Kidney (tissue), 14 donors: ENCODE data around the gene SLC35G6. TPM values are rescaled to one million over a fixed set of nuclear protein-coding genes. Genes with fewer than 3 reads are reported as not detected.

ENCODE experiments used
- DNase-seq, 5 donors: peaks; one replicate each; pipeline ENCODE4 v3.0.0-alpha.2; 2013 to 2020
- FAIRE-seq: peaks from 2 replicates; lab custom pipeline; 2012; peaks lifted over from hg19 to GRCh38; lab: Jason Lieb, UNC
- H3K27ac ChIP-seq, 2 donors: one replicate each; pipeline ENCODE4 v1.7.0; 2013; ENCODE audit warnings: low read depth in 2 of 2, low read length in 2 of 2, inconsistent platforms in 1 of 2
- H3K27me3 ChIP-seq: one replicate; pipeline ENCODE4 v1.7.1; 2013; ENCODE audit warnings: low read length, inconsistent platforms; ENCODE audit not compliant: control insufficient read depth, insufficient read depth
- H3K36me3 ChIP-seq, 3 donors: one replicate each; pipeline versions ENCODE4 v1.7.0 to v1.7.1; 2013; ENCODE audit warnings: low read length in 3 of 3, control low read depth in 1 of 3, inconsistent platforms in 1 of 3; ENCODE audit not compliant: insufficient read depth in 3 of 3, control insufficient read depth in 2 of 3
- H3K4me1 ChIP-seq, 3 donors: one replicate each; pipeline versions ENCODE4 v1.7.0 to v1.7.1; 2013; ENCODE audit warnings: low read length in 3 of 3, inconsistent platforms in 1 of 3, low read depth in 1 of 3; ENCODE audit not compliant: control insufficient read depth in 2 of 3, insufficient read depth in 2 of 3
- H3K4me3 ChIP-seq, 3 donors: one replicate each; pipeline versions ENCODE4 v1.7.0 to v1.8.1; 2013; ENCODE audit warnings: low read length in 3 of 3, control low read depth in 1 of 3, inconsistent platforms in 1 of 3
- H3K9ac ChIP-seq, 3 donors: one replicate each; pipeline versions ENCODE4 v1.7.0 to v1.7.1; 2013; ENCODE audit warnings: low read length in 3 of 3, control low read depth in 1 of 3, inconsistent platforms in 1 of 3
- H3K9me3 ChIP-seq, 3 donors: one replicate each; pipeline versions ENCODE4 v1.7.0 to v1.7.1; 2013; ENCODE audit warnings: low read length in 3 of 3, control low read depth in 1 of 3, inconsistent platforms in 1 of 3; ENCODE audit not compliant: control insufficient read depth in 2 of 3, insufficient read depth in 1 of 3
- intact Hi-C: fragments of 100-400 bp; cut with DNase I; formaldehyde crosslinking; loops from one replicate; pipeline ENCODE4 v1.11.1; 2022
- polyA plus RNA-seq: library from polyadenylated mRNA; stranded (reverse); fragments of 350-450 nt; fragmentation: Illumina TruSeq; extraction: RNeasy Lipid Tissue Mini Kit (QIAGEN cat#74804); gene quantifications from one replicate; pipeline ENCODE4 v1.2.3, GENCODE V29; 2014; ENCODE audit warnings: low read depth, low replicate concordance; ENCODE audit not compliant: insufficient read depth
- total RNA-seq: library from RNA; stranded (reverse); fragmentation: NEBNext Ultra II Directional; extraction: Animal tissue kit (Norgen Biotek cat#: 25700); gene quantifications from one replicate; pipeline ENCODE4 v1.2.1, GENCODE V29; 2021
- TF ChIP-seq, protein P1 (sequence below): IDR thresholded peaks from 3 replicates; pipeline ENCODE4 v1.5.1; 2012; ENCODE audit warnings: mild to moderate bottlenecking, moderate library complexity, borderline replicate concordance; ENCODE audit not compliant: insufficient read depth; ENCODE audit errors: extremely low read depth
- donor health status: control.
- donor health status: control.
- donor health status: control.
- donor health status: control.
- donor health status: control.
- donor health status: DM: yes; HTN: yes; CAD: no.
- donor health status: Normal renal cell carcinoma (clear cell type).

SLC35G6 gene
- total and polyA plus RNA-seq, 2 donors from 2014 or later = not detected

DNA sequence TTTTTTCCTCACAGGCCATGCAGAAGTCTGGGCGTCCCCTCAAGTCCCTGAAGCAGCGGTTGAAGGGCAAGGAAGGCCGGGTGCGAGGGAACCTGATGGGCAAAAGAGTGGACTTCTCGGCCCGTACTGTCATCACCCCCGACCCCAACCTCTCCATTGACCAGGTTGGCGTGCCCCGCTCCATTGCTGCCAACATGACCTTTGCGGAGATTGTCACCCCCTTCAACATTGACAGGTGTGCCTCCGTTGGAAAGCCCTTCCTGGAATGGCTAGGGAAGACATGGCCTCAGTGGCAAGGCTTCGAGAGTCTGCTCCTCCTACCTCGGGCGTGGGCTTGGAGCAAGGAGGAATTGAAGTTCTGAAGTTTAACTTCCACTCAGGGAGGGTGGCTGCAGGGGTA lies 16.4 kb downstream of the SLC35G6 start:
- TF ChIP-seq, protein P1, sequence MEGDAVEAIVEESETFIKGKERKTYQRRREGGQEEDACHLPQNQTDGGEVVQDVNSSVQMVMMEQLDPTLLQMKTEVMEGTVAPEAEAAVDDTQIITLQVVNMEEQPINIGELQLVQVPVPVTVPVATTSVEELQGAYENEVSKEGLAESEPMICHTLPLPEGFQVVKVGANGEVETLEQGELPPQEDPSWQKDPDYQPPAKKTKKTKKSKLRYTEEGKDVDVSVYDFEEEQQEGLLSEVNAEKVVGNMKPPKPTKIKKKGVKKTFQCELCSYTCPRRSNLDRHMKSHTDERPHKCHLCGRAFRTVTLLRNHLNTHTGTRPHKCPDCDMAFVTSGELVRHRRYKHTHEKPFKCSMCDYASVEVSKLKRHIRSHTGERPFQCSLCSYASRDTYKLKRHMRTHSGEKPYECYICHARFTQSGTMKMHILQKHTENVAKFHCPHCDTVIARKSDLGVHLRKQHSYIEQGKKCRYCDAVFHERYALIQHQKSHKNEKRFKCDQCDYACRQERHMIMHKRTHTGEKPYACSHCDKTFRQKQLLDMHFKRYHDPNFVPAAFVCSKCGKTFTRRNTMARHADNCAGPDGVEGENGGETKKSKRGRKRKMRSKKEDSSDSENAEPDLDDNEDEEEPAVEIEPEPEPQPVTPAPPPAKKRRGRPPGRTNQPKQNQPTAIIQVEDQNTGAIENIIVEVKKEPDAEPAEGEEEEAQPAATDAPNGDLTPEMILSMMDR = no peak
- FAIRE-seq (no peak), DNase-seq (no peak)
- intact Hi-C loops = no loop called here
- Histone ChIP-seq H3K9me3 (no peaks in the 10 kb centered on the region), H3K9ac (no peak overlapping the region), H3K4me3 (no peak overlapping the region), H3K27ac (no peak overlapping the region), H3K4me1 (peaks cover 0 to 14% (median 0%) of the 10 kb centered on the region in 3 donors), H3K36me3 (peaks cover 22 to 66% (median 54%) of the 10 kb centered on the region in 3 donors), H3K27me3 (no peaks in the 10 kb centered on the region)

DNA sequence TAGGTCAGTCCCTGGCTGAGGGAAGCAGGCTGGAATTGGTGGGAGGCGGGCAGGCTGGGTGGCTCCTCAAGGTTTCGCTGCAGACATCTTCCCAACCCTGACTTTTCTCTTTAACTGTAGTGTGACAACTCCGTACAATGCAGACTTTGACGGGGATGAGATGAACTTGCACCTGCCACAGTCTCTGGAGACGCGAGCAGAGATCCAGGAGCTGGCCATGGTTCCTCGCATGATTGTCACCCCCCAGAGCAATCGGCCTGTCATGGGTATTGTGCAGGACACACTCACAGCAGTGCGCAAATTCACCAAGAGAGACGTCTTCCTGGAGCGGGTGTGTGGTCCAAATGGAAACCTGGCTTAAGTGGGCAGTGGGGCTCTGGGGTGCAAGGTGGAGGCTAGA lies 17.9 kb downstream of the SLC35G6 start:
- no peak for FAIRE-seq
- no peak overlapping the region for H3K27ac ChIP-seq
- H3K9ac ChIP-seq = no peak overlapping the region
- TF ChIP-seq, protein P1 = no peak
- H3K36me3 ChIP-seq = peaks cover 31 to 81% (median 66%) of the 10 kb centered on the region in 3 donors
- no peak for DNase-seq
- H3K4me3 ChIP-seq = no peak overlapping the region
- H3K4me1 ChIP-seq = peaks cover 0 to 5% (median 0%) of the 10 kb centered on the region in 3 donors
- H3K27me3 ChIP-seq = no peaks in the 10 kb centered on the region
- H3K9me3 ChIP-seq = no peaks in the 10 kb centered on the region
- intact Hi-C loops = no loop called here

DNA sequence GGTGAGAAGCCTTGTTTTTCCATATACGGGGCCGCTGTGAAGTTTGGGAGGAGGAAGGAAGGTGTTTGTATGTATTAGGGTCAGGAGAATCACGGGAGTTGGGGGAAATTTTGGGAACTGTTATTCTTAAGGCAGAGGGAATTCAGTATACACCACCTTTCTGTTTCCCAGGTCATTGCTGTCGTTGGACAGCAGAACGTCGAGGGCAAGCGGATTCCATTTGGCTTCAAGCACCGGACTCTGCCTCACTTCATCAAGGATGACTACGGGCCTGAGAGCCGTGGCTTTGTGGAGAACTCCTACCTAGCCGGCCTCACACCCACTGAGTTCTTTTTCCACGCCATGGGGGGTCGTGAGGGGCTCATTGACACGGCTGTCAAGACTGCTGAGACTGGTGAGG lies 20.5 kb downstream of the SLC35G6 start:
- DNase-seq = no peak
- TF ChIP-seq, protein P1 = no peak
- no peaks in the 10 kb centered on the region for H3K9me3 ChIP-seq
- intact Hi-C loops = no loop called here
- H3K36me3 ChIP-seq = peaks cover 34 to 80% (median 70%) of the 10 kb centered on the region in 3 donors
- H3K27ac ChIP-seq = no peak overlapping the region
- H3K4me1 ChIP-seq = peaks cover 0 to 5% (median 0%) of the 10 kb centered on the region in 3 donors
- H3K4me3 ChIP-seq = no peak overlapping the region
- H3K9ac ChIP-seq = no peak overlapping the region
- H3K27me3 ChIP-seq = no peaks in the 10 kb centered on the region
- FAIRE-seq = no peak

DNA sequence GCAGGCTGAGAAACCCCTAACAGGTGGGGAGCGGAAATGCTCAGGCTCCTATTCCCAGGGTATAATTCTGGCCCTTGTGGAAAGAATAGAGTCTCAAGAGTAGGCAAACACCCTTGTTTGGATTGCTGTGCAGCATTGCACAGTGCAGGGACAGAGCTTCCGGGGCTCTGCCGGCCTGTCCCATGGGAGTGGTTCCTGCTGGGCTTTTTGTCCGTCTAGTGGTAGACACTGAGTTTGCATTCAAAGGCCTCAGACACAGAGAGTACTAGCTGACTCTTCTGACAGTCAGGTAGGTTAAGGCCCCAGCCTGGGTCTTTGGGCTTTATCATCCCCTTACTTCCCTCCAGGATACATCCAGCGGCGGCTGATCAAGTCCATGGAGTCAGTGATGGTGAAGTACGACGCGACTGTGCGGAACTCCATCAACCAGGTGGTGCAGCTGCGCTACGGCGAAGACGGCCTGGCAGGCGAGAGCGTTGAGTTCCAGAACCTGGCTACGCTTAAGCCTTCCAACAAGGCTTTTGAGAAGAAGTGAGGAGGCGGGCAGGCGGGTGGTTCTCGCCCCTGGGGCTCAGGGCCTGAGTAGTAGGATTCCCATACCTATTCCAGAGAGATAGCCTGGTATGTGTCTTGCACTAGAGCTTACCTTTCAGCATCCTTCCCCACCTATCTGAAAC lies 21.1 kb downstream of the SLC35G6 start:
- Histone ChIP-seq H3K27me3 (no peaks in the 10 kb centered on the region), H3K4me3 (no peak overlapping the region), H3K9ac (no peak overlapping the region), H3K9me3 (no peaks in the 10 kb centered on the region), H3K36me3 (peaks cover 34 to 80% (median 65%) of the 10 kb centered on the region in 3 donors), H3K27ac (no peak overlapping the region), H3K4me1 (peaks cover 0 to under 1% (median 0%) of the 10 kb centered on the region in 3 donors)
- DNase-seq = no peak
- FAIRE-seq = no peak
- TF ChIP-seq, protein P1 = no peak
- intact Hi-C loops = no loop called here
